Neural cell (in vitro differentiated cells): Measurements from ENCODE around the gene NCOA7. TPM values are rescaled to one million over a fixed set of nuclear protein-coding genes. Genes with fewer than 3 reads are reported as not detected.

Experiments
- H2AFZ ChIP-seq: fragments of 200-600, 300-800 bp; sonication (generic), shearing (Covaris generic); 2 replicates; pipeline ENCODE4 v1.6.0; 2014; ENCODE audit warnings: low read depth, mild to moderate bottlenecking, antibody characterized with exemption, low read length, moderate library complexity
- H3F3A ChIP-seq: fragments of 200-600 bp; shearing (Covaris generic); 2 replicates; pipeline ENCODE4 v1.6.1; 2016; ENCODE audit warnings: mild to moderate bottlenecking, moderate library complexity, mixed read lengths, antibody characterized with exemption, low read length; ENCODE audit not compliant: insufficient read depth, poor library complexity, severe bottlenecking
- H3K27ac ChIP-seq: fragments of 200-600, 300-800 bp; sonication (generic), shearing (Covaris generic); 2 replicates; pipeline ENCODE4 v1.5.1; 2014; ENCODE audit warnings: mild to moderate bottlenecking, low read length, moderate library complexity
- H3K27me3 ChIP-seq: fragments of 300-800, 200-600 bp; sonication (generic), shearing (Covaris generic); 2 replicates; pipeline ENCODE4 v1.6.0; 2014; ENCODE audit warnings: mild to moderate bottlenecking, low read depth, low read length, moderate library complexity; ENCODE audit not compliant: insufficient read depth
- H3K36me3 ChIP-seq: fragments of 300-800, 200-600 bp; sonication (generic), shearing (Covaris generic); 2 replicates; pipeline ENCODE4 v1.5.1; 2014; ENCODE audit warnings: mild to moderate bottlenecking, antibody characterized with exemption, low read length, moderate library complexity; ENCODE audit not compliant: insufficient read depth
- H3K4me2 ChIP-seq: fragments of 300-800, 200-600 bp; sonication (generic), shearing (Covaris generic); 2 replicates; pipeline ENCODE4 v1.6.0; 2014; ENCODE audit warnings: mild to moderate bottlenecking, low read length
- H3K4me3 ChIP-seq: fragments of 300-800, 200-600 bp; sonication (generic), shearing (Covaris generic); 2 replicates; pipeline ENCODE4 v1.5.1; 2014; ENCODE audit warnings: mild to moderate bottlenecking, low read length, moderate library complexity
- H3K79me2 ChIP-seq: fragments of 200-600 bp; shearing (Covaris generic); replicated peaks from 2 replicates; pipeline ENCODE4 v1.6.0; 2014; ENCODE audit warnings: mild to moderate bottlenecking, low read length, moderate library complexity; ENCODE audit not compliant: insufficient read depth
- H3K9ac ChIP-seq: fragments of 300-800, 200-600 bp; sonication (generic), shearing (Covaris generic); 2 replicates; pipeline ENCODE4 v1.6.1; 2016; ENCODE audit warnings: mild to moderate bottlenecking, low read length, mixed read lengths
- H3K9me2 ChIP-seq: fragments of 200-600 bp; shearing (Covaris generic); 2 replicates; pipeline ENCODE4 v1.6.1; 2016; ENCODE audit warnings: mild to moderate bottlenecking, low read length, mixed read lengths; ENCODE audit not compliant: insufficient read depth
- H3K9me3 ChIP-seq: fragments of 200-600, 300-800 bp; sonication (generic), shearing (Covaris generic); 2 replicates; pipeline ENCODE4 v1.6.1; 2016; ENCODE audit warnings: mild to moderate bottlenecking, mixed run types, low read length, moderate library complexity, mixed read lengths
- H4K20me1 ChIP-seq: fragments of 200-600 bp; shearing (Covaris generic); 2 replicates; pipeline ENCODE4 v1.6.1; 2016; ENCODE audit warnings: mild to moderate bottlenecking, mixed run types; ENCODE audit not compliant: insufficient read depth
- EP300 ChIP-seq: fragments of 450-650 bp; conservative IDR thresholded peaks from 2 replicates; pipeline ENCODE4 v1.6.1; 2014; ENCODE audit warnings: antibody characterized with exemption, mild to moderate bottlenecking, moderate library complexity; ENCODE audit not compliant: poor library complexity, severe bottlenecking
- EZH2 ChIP-seq: fragments of 200-600, 300-800 bp; shearing (Covaris generic), sonication (generic); IDR thresholded peaks from 2 replicates; pipeline ENCODE4 v1.6.1; 2014; ENCODE audit warnings: antibody characterized with exemption, low read length, borderline replicate concordance, mild to moderate bottlenecking; ENCODE audit not compliant: insufficient read depth, poor library complexity, severe bottlenecking
- MXI1 ChIP-seq: fragments of 450-650 bp; conservative IDR thresholded peaks from 2 replicates; pipeline ENCODE4 v1.6.1; 2014; ENCODE audit warnings: antibody characterized with exemption, mild to moderate bottlenecking; ENCODE audit not compliant: poor library complexity, severe bottlenecking
- POLR2AphosphoS5 ChIP-seq: IDR thresholded peaks from 2 replicates; pipeline ENCODE4 v1.6.1; 2012
- RAD21 ChIP-seq: fragments of 450-650 bp; conservative IDR thresholded peaks from 2 replicates; pipeline ENCODE4 v1.6.1; 2014; ENCODE audit warnings: antibody characterized with exemption, mild to moderate bottlenecking, moderate library complexity
- SMC3 ChIP-seq: fragments of 450-650 bp; conservative IDR thresholded peaks from 2 replicates; pipeline ENCODE4 v1.6.1; 2014; ENCODE audit warnings: antibody characterized with exemption, mild to moderate bottlenecking, moderate library complexity; ENCODE audit not compliant: poor library complexity
- TAF1 ChIP-seq: IDR thresholded peaks from 2 replicates; pipeline ENCODE4 v1.6.1; 2012; ENCODE audit warnings: low read depth
- polyA plus RNA-seq: library from polyadenylated mRNA; depleted of rRNA; stranded (reverse); fragments of >200 nt; gene quantifications from 2 replicates; pipeline ENCODE4 v1.2.3, GENCODE V29; 2014
- TF ChIP-seq, protein P1 (sequence below): IDR thresholded peaks from 2 replicates; pipeline ENCODE4 v1.6.1; 2012; ENCODE audit warnings: borderline replicate concordance
- TF ChIP-seq, protein P2 (sequence below): fragments of 450-650 bp; IDR thresholded peaks from 2 replicates; pipeline ENCODE4 v1.5.1; 2014; ENCODE audit warnings: antibody characterized with exemption, mild to moderate bottlenecking, moderate library complexity; ENCODE audit not compliant: poor library complexity, severe bottlenecking

The NCOA7 gene
- polyA plus RNA-seq, 1 donor from 2014 or later: 17.1 TPM

DNA sequence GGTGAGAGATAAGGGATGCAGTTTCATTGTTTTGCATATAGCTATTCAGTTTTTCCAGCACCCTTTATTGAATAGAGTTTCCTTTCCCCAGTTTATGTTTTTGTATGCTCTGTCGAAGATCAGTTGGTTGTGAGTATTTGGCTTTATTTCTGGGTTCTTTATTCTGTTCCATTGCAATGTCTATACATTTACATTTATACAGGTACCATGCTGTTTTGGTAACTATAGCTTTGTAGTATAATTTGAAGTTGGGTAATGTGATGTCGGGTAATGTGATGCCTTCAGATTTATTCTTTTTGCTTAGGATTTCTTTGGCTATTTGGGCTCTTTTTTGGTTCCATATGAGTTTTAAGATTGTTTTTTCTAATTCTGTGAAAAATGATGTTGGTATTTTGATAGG is 61.8 kb downstream of the NCOA7 start:
- Histone ChIP-seq H3K79me2 (no peaks in the 10 kb centered on the region), H3K9ac (no peak overlapping the region), H3K27me3 (no peaks in the 10 kb centered on the region), H3K4me2 (no peak overlapping the region), H3K9me3 (no peaks in the 10 kb centered on the region), H3K27ac (no peak overlapping the region), H3K4me3 (no peak overlapping the region), H3F3A (no peaks in the 10 kb centered on the region), H3K9me2 (no peaks in the 10 kb centered on the region), H4K20me1 (no peaks in the 10 kb centered on the region), H2AFZ (no peak overlapping the region), H3K36me3 (no peaks in the 10 kb centered on the region)
- no peak for TF ChIP-seq POLR2AphosphoS5
- no peak for TF ChIP-seq EZH2
- TF ChIP-seq, protein P1, sequence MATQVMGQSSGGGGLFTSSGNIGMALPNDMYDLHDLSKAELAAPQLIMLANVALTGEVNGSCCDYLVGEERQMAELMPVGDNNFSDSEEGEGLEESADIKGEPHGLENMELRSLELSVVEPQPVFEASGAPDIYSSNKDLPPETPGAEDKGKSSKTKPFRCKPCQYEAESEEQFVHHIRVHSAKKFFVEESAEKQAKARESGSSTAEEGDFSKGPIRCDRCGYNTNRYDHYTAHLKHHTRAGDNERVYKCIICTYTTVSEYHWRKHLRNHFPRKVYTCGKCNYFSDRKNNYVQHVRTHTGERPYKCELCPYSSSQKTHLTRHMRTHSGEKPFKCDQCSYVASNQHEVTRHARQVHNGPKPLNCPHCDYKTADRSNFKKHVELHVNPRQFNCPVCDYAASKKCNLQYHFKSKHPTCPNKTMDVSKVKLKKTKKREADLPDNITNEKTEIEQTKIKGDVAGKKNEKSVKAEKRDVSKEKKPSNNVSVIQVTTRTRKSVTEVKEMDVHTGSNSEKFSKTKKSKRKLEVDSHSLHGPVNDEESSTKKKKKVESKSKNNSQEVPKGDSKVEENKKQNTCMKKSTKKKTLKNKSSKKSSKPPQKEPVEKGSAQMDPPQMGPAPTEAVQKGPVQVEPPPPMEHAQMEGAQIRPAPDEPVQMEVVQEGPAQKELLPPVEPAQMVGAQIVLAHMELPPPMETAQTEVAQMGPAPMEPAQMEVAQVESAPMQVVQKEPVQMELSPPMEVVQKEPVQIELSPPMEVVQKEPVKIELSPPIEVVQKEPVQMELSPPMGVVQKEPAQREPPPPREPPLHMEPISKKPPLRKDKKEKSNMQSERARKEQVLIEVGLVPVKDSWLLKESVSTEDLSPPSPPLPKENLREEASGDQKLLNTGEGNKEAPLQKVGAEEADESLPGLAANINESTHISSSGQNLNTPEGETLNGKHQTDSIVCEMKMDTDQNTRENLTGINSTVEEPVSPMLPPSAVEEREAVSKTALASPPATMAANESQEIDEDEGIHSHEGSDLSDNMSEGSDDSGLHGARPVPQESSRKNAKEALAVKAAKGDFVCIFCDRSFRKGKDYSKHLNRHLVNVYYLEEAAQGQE: no peak
- no peak for TF ChIP-seq RAD21
- no peak for TF ChIP-seq EP300
- TF ChIP-seq TAF1: no peak
- no peak for TF ChIP-seq MXI1
- no peak for TF ChIP-seq SMC3
- TF ChIP-seq, protein P2, sequence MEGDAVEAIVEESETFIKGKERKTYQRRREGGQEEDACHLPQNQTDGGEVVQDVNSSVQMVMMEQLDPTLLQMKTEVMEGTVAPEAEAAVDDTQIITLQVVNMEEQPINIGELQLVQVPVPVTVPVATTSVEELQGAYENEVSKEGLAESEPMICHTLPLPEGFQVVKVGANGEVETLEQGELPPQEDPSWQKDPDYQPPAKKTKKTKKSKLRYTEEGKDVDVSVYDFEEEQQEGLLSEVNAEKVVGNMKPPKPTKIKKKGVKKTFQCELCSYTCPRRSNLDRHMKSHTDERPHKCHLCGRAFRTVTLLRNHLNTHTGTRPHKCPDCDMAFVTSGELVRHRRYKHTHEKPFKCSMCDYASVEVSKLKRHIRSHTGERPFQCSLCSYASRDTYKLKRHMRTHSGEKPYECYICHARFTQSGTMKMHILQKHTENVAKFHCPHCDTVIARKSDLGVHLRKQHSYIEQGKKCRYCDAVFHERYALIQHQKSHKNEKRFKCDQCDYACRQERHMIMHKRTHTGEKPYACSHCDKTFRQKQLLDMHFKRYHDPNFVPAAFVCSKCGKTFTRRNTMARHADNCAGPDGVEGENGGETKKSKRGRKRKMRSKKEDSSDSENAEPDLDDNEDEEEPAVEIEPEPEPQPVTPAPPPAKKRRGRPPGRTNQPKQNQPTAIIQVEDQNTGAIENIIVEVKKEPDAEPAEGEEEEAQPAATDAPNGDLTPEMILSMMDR: no peak

DNA sequence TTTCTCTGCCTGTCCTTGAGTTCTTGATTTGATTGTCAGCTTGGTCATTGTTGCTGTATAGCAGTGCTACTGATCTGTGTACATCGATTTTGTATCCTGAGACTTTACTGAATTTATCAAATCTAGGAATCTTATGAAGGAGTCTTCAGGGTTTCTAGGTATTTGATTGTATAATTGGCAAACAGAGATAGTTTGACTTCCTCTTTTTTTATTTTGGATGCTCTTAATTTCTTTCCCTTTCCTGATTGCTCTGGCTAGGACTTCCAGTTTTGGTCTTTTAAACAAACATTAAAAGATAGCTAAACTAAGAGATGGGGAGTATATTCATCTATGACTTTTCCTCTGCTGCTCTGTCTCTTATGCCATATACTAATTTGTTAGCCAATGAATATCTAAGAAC is 62.4 kb downstream of the NCOA7 start:
- no peaks in the 10 kb centered on the region for H3F3A ChIP-seq
- no peak overlapping the region for H3K4me2 ChIP-seq
- H3K36me3 ChIP-seq: no peaks in the 10 kb centered on the region
- no peak overlapping the region for H3K27ac ChIP-seq
- no peak overlapping the region for H3K9ac ChIP-seq
- H2AFZ ChIP-seq: no peak overlapping the region
- H3K4me3 ChIP-seq: no peak overlapping the region
- no peaks in the 10 kb centered on the region for H3K27me3 ChIP-seq
- no peaks in the 10 kb centered on the region for H3K9me2 ChIP-seq
- TF ChIP-seq, protein P2: no peak
- no peak for TF ChIP-seq SMC3
- TF ChIP-seq, protein P1: no peak
- TF ChIP-seq POLR2AphosphoS5: no peak
- TF ChIP-seq EP300: no peak
- TF ChIP-seq EZH2: no peak
- TF ChIP-seq TAF1: no peak
- no peak for TF ChIP-seq RAD21
- TF ChIP-seq MXI1: no peak
- no peaks in the 10 kb centered on the region for H4K20me1 ChIP-seq
- H3K9me3 ChIP-seq: no peaks in the 10 kb centered on the region
- no peaks in the 10 kb centered on the region for H3K79me2 ChIP-seq
